ENCODE measurements around the gene SFR1.

Gene SFR1

GRCh38 chr10:104139221-104139620, 17.2 kb downstream of the SFR1 start:
- TF ChIP-seq CTCF (conservative IDR thresholded peaks at IDR 0.05), result peak; percentile 69
- TF ChIP-seq ZFX (IDR thresholded peaks at IDR 0.05), result no peak
- no peak overlapping the region for H3K27ac ChIP-seq

GRCh38 chr10:104142081-104142480, 20.1 kb downstream of the SFR1 start:
- H3K27ac ChIP-seq, result no peak overlapping the region

GRCh38 chr10:104143829-104144228, 21.9 kb downstream of the SFR1 start:
- H3K27ac ChIP-seq, result no peak overlapping the region
- TF ChIP-seq CTCF (conservative IDR thresholded peaks at IDR 0.05) (no peak), ZFX (IDR thresholded peaks at IDR 0.05) (no peak)

More at GRCh38 chr10:104142081-104142480, 20.1 kb downstream of the SFR1 start:
- TF ChIP-seq CTCF (conservative IDR thresholded peaks at IDR 0.05), result no peak
- no peak for TF ChIP-seq ZFX (IDR thresholded peaks at IDR 0.05)

- TF ChIP-seq ZFX (IDR thresholded peaks at IDR 0.05), result no peak
- no peak for TF ChIP-seq CTCF (conservative IDR thresholded peaks at IDR 0.05)
- H3K27ac ChIP-seq, result no peak overlapping the region
Observed at GRCh38 chr10:104144931-104145330, 23.0 kb downstream of the SFR1 start.

- TF ChIP-seq CTCF (conservative IDR thresholded peaks at IDR 0.05) (no peak), ZFX (IDR thresholded peaks at IDR 0.05) (no peak)
Observed at GRCh38 chr10:104146882-104147281, 24.9 kb downstream of the SFR1 start.

DNA sequence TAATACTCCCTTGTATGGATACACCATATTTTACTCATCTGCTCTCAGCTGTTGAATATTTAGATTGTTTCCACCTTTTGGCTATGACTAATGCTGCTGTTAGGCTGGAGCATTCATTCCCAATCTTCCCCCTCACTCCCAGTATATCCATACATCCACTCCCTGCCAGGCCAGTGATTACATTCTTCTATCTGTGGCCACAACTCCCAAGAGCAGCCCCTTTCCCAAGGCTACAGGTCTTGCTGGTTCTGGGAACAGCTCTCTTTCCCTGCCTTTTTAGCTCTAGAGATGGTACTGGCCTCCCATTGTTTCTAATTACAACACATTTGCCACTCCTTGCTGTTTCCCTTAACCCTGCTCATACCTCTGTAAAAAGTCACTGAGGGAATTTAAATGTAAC, 28.2 kb downstream of the SFR1 start:
- TF ChIP-seq CTCF (conservative IDR thresholded peaks at IDR 0.05) (no peak), ZFX (IDR thresholded peaks at IDR 0.05) (no peak)
- H3K27ac ChIP-seq, result no peak overlapping the region

More at GRCh38 chr10:104146882-104147281, 24.9 kb downstream of the SFR1 start:
- H3K27ac ChIP-seq, result no peak overlapping the region

- H3K27ac ChIP-seq, result no peak overlapping the region
- TF ChIP-seq CTCF (conservative IDR thresholded peaks at IDR 0.05) (no peak), ZFX (IDR thresholded peaks at IDR 0.05) (no peak)
Observed at GRCh38 chr10:104151737-104152136, 29.8 kb downstream of the SFR1 start.
